Liver (tissue), 3 donors: ENCODE measurements around the gene TSPO.

Experiments used
- CTCF ChIP-seq: fragments of 150-350 bp; IDR thresholded peaks from 2 replicates; pipeline ENCODE4 v1.5.1; 2017; ENCODE audit warnings: improper control_type of control experiment, low read depth, low read length; ENCODE audit not compliant: missing input control
- MAX ChIP-seq: IDR thresholded peaks from 2 replicates; pipeline ENCODE4 v1.6.1; 2016; ENCODE audit warnings: antibody characterized with exemption
- NR2F2 ChIP-seq: IDR thresholded peaks from 2 replicates; pipeline ENCODE4 v1.6.1; 2016; ENCODE audit warnings: antibody characterized with exemption
- RAD21 ChIP-seq, 2 donors: IDR thresholded peaks; 2 replicates each; pipeline ENCODE4 v1.6.1; 2016; ENCODE audit warnings: antibody characterized with exemption in 2 of 2, mild to moderate bottlenecking in 2 of 2
- REST ChIP-seq: IDR thresholded peaks from 2 replicates; pipeline ENCODE4 v1.6.1; 2016; ENCODE audit warnings: antibody characterized with exemption, mild to moderate bottlenecking
- RXRA ChIP-seq, 2 donors: IDR thresholded peaks; 2 replicates each; pipeline ENCODE4 v1.6.1; 2017 to 2018; ENCODE audit warnings: antibody characterized with exemption in 2 of 2, mild to moderate bottlenecking in 1 of 2
- SP1 ChIP-seq: IDR thresholded peaks from 2 replicates; pipeline ENCODE4 v1.6.1; 2018; ENCODE audit warnings: antibody characterized with exemption, mild to moderate bottlenecking
- TAF1 ChIP-seq: conservative IDR thresholded peaks from 2 replicates; pipeline ENCODE4 v1.6.1; 2016; ENCODE audit warnings: antibody characterized with exemption, mild to moderate bottlenecking
- ZBTB33 ChIP-seq: IDR thresholded peaks from 2 replicates; pipeline ENCODE4 v1.6.1; 2016; ENCODE audit warnings: antibody characterized with exemption
- donor health status: healthy.
- donor health status: healthy.

- no peak for TF ChIP-seq CTCF
- TF ChIP-seq REST = no peak
- TF ChIP-seq NR2F2 = no peak
- TF ChIP-seq TAF1 = no peak
- no peak for TF ChIP-seq MAX
- no peak for TF ChIP-seq SP1
- no peak for TF ChIP-seq ZBTB33
- no peak for TF ChIP-seq RXRA (IDR thresholded peaks at IDR 0.05)
- TF ChIP-seq RAD21 (IDR thresholded peaks at IDR 0.05) = no peak
Measured at GRCh38 chr22:43157874-43158546, 6.7 kb downstream of the TSPO start.
